HCT116 (cell line): ENCODE results near the gene PDSS1. TPM values are rescaled to one million over a fixed set of nuclear protein-coding genes. Genes with fewer than 3 reads are reported as not detected.

ENCODE experiments used
- ATAC-seq: fragments of 200-7000 bp; cut with Tn5 transposase; 2 replicates; pipeline ENCODE4 v1.9.1; 2020; ENCODE audit warnings: mild to moderate bottlenecking, moderate library complexity
- BruUV-seq: library from RNA; stranded (reverse); fragments of 400-500 nt; replicated peaks from 2 replicates; lab custom pipeline; 2021; lab: Mats Ljungman, UMichigan
- CTCF ChIA-PET: fragments of 300-600 bp; sonication (Branson Sonifier 250); formaldehyde crosslinking; loops from one replicate; lab custom pipeline; 2021; ENCODE audit warnings: antibody characterized with exemption; lab: Charles Lee
- POLR2A ChIA-PET: fragments of 300-600, 350-600 bp; sonication (Branson Sonifier 250); formaldehyde crosslinking; loops from one replicate; lab custom pipeline; 2021; ENCODE audit warnings: antibody characterized with exemption; lab: Charles Lee
- RAD21 ChIA-PET, 2 experiments: fragments of 300-600 bp; sonication (Branson Sonifier 250); formaldehyde crosslinking; loops; one replicate each; lab custom pipeline; 2023; ENCODE audit warnings: low total read pairs in 2 of 2; ENCODE audit not compliant: uncharacterized antibody in 2 of 2, unreplicated experiment in 2 of 2, low non-redundant PET in 1 of 2; lab: Charles Lee
- DNase-seq: peaks from one replicate; pipeline ENCODE4 v3.0.0-alpha.2; 2010; ENCODE audit warnings: low read depth, low spot score
- H2AFZ ChIP-seq: fragments of 200-600 bp; shearing (Covaris generic), sonication (generic); 2 replicates; pipeline ENCODE4 v1.6.1; 2017; ENCODE audit warnings: low read depth, mixed run types, mixed read lengths, antibody characterized with exemption, low read length; ENCODE audit not compliant: poor library complexity, severe bottlenecking
- H3K27ac ChIP-seq: 2 replicates; pipeline ENCODE4 v1.5.1; 2012; ENCODE audit warnings: low read depth, low read length
- H3K27me3 ChIP-seq: fragments of 200-600 bp; sonication (generic); 2 replicates; pipeline ENCODE4 v1.6.1; 2016; ENCODE audit warnings: mixed run types, low read length, mixed read lengths; ENCODE audit not compliant: insufficient read depth
- H3K36me3 ChIP-seq, 2 experiments: fragments of 200-500 bp in 1 of 2; fragments of 200-600 bp in 1 of 2; sonication (Bioruptor generic) in 1 of 2; sonication (generic) in 1 of 2; 2 replicates each; pipeline versions ENCODE4 v1.5.1 to v1.6.1; 2014 to 2016; ENCODE audit warnings: low read length in 2 of 2, inconsistent platforms in 1 of 2, mixed read lengths in 1 of 2, mixed run types in 1 of 2; ENCODE audit not compliant: insufficient read depth in 2 of 2, control insufficient read depth in 1 of 2
- H3K4me1 ChIP-seq, 2 experiments: fragments of 200-600 bp in 1 of 2; sonication (generic) in 1 of 2; 2 replicates each; pipeline versions ENCODE4 v1.5.1 to v1.6.1; 2012 to 2017; ENCODE audit warnings: low read length in 2 of 2, inconsistent platforms in 1 of 2, mild to moderate bottlenecking in 1 of 2, mixed read lengths in 1 of 2, mixed run types in 1 of 2, moderate library complexity in 1 of 2; ENCODE audit not compliant: insufficient read depth in 2 of 2, control insufficient read depth in 1 of 2
- H3K4me2 ChIP-seq: fragments of 200-600 bp; sonication (generic); 2 replicates; pipeline ENCODE4 v1.6.1; 2017; ENCODE audit warnings: mixed run types, low read length, mixed read lengths
- H3K4me3 ChIP-seq, 2 experiments: fragments of 200-600 bp in 1 of 2; sonication (generic) in 1 of 2; replicated peaks in 1 of 2; 2 replicates each; pipeline ENCODE4 v1.5.1; 2011 to 2016; ENCODE audit warnings: low read length in 2 of 2, control low read depth in 1 of 2, low read depth in 1 of 2, mild to moderate bottlenecking in 1 of 2, mixed read lengths in 1 of 2, mixed run types in 1 of 2
- H3K79me2 ChIP-seq: fragments of 200-600 bp; sonication (generic); 2 replicates; pipeline ENCODE4 v1.6.1; 2017; ENCODE audit warnings: mild to moderate bottlenecking, mixed run types, low read length, moderate library complexity, mixed read lengths; ENCODE audit not compliant: insufficient read depth
- H3K9ac ChIP-seq: fragments of 200-600 bp; sonication (generic); 2 replicates; pipeline ENCODE4 v1.6.1; 2016; ENCODE audit warnings: low read length, mixed read lengths
- H3K9me2 ChIP-seq: fragments of 200-600 bp; sonication (generic), shearing (Covaris generic); 2 replicates; pipeline ENCODE4 v1.6.1; 2017; ENCODE audit warnings: mixed run types, mild to moderate bottlenecking, moderate library complexity; ENCODE audit not compliant: insufficient read depth
- H3K9me3 ChIP-seq, 2 experiments: fragments of 200-500 bp in 1 of 2; fragments of 200-600 bp in 1 of 2; sonication (Bioruptor generic) in 1 of 2; sonication (generic) in 1 of 2; 2 replicates each; pipeline ENCODE4 v1.6.1; 2014 to 2017; ENCODE audit warnings: low read length in 2 of 2, mixed read lengths in 2 of 2, inconsistent platforms in 1 of 2, low read depth in 1 of 2, mild to moderate bottlenecking in 1 of 2, mixed run types in 1 of 2, moderate library complexity in 1 of 2; ENCODE audit not compliant: control insufficient read depth in 1 of 2, insufficient read depth in 1 of 2
- H4K20me1 ChIP-seq: fragments of 200-600 bp; sonication (generic), shearing (Covaris generic); 2 replicates; pipeline ENCODE4 v1.6.1; 2017; ENCODE audit warnings: mixed run types, mild to moderate bottlenecking, moderate library complexity; ENCODE audit not compliant: insufficient read depth
- EZH2 ChIP-seq: fragments of 200-600 bp; sonication (generic); IDR thresholded peaks from 2 replicates; pipeline ENCODE4 v1.6.1; 2017; ENCODE audit warnings: antibody characterized with exemption, mixed run types
- POLR2AphosphoS5 ChIP-seq: IDR thresholded peaks from 2 replicates; pipeline ENCODE4 v1.6.1; 2011; ENCODE audit warnings: mild to moderate bottlenecking, low read depth, low read length, moderate library complexity
- SIN3A ChIP-seq: IDR thresholded peaks from 2 replicates; pipeline ENCODE4 v1.6.1; 2012; ENCODE audit warnings: low read depth
- SP1 ChIP-seq: IDR thresholded peaks from 2 replicates; pipeline ENCODE4 v1.6.1; 2012; ENCODE audit warnings: low read depth
- YY1 ChIP-seq: IDR thresholded peaks from 2 replicates; pipeline ENCODE4 v1.6.1; 2011; ENCODE audit warnings: low read length, low read depth, moderate library complexity, mild to moderate bottlenecking; ENCODE audit not compliant: insufficient replicate concordance; ENCODE audit errors: extremely low read depth
- ZBTB33 ChIP-seq: IDR thresholded peaks from 2 replicates; pipeline ENCODE4 v1.6.1; 2011; ENCODE audit warnings: mild to moderate bottlenecking, low read length, moderate library complexity; ENCODE audit not compliant: insufficient replicate concordance; ENCODE audit errors: extremely low read depth
- ZNF274 ChIP-seq: fragments of 200-500 bp; sonication (Bioruptor generic); IDR thresholded peaks from 2 replicates; pipeline ENCODE4 v1.6.1; 2014; ENCODE audit warnings: mild to moderate bottlenecking, low read depth, low read length, inconsistent platforms
- intact Hi-C: fragments of 100-400 bp; cut with micrococcal nuclease; formaldehyde crosslinking; loops from 2 replicates; pipeline ENCODE4 v1.10.0; 2022
- total RNA-seq: library from RNA; stranded (reverse); gene quantifications from one replicate; pipeline ENCODE4 v1.2.1, GENCODE V29; 2021; ENCODE audit not compliant: unreplicated experiment

PDSS1 gene
- total RNA-seq, 1 experiment from 2014 or later: 23.5 TPM

GRCh38 chr10:26689399-26689798, 8.1 kb upstream of the PDSS1 start:
- no peaks in the 10 kb centered on the region for H3K9me3 ChIP-seq
- no peaks in the 10 kb centered on the region for H4K20me1 ChIP-seq
- TF ChIP-seq ZBTB33 (no peak), YY1 (no peak), SP1 (no peak), POLR2AphosphoS5 (no peak), EZH2 (no peak), ZNF274 (no peak), SIN3A (no peak)
- POLR2A ChIA-PET: no interaction called here
- H3K27ac ChIP-seq: no peak overlapping the region
- BruUV-seq: no TSS peak
- no peak overlapping the region for H2AFZ ChIP-seq
- ATAC-seq (no peak), DNase-seq (no peak)
- H3K79me2 ChIP-seq: no peaks in the 10 kb centered on the region
- H3K36me3 ChIP-seq: no peaks in the 10 kb centered on the region
- no peak overlapping the region for H3K4me2 ChIP-seq
- no peaks in the 10 kb centered on the region for H3K4me1 ChIP-seq
- no peaks in the 10 kb centered on the region for H3K27me3 ChIP-seq
- no peak overlapping the region for H3K4me3 ChIP-seq
- H3K9ac ChIP-seq: no peak overlapping the region
- no peaks in the 10 kb centered on the region for H3K9me2 ChIP-seq
- CTCF ChIA-PET: no interaction called here
- intact Hi-C loops: no loop called here
- RAD21 ChIA-PET: no interaction called here
